GM15510 (cell line): Measurements from ENCODE around the gene RABGAP1L.

ENCODE experiments used
- POLR2A ChIP-seq: IDR thresholded peaks from 3 replicates; pipeline ENCODE4 v1.6.1; 2011; ENCODE audit warnings: borderline replicate concordance; ENCODE audit not compliant: insufficient read length; ENCODE audit errors: extremely low read depth

The RABGAP1L gene

GRCh38 chr1:174726880-174727585 is 567.7 kb downstream of the RABGAP1L start:
- no peak for TF ChIP-seq POLR2A

GRCh38 chr1:174734270-174734669 is 575.0 kb downstream of the RABGAP1L start:
- TF ChIP-seq POLR2A: no peak

GRCh38 chr1:174736831-174737230 is 577.5 kb downstream of the RABGAP1L start:
- TF ChIP-seq POLR2A: no peak

- TF ChIP-seq POLR2A: no peak
Observed at GRCh38 chr1:174740249-174740968, 581.1 kb downstream of the RABGAP1L start.

GRCh38 chr1:174742805-174743653 is 583.7 kb downstream of the RABGAP1L start:
- no peak for TF ChIP-seq POLR2A

- no peak for TF ChIP-seq POLR2A
Observed at GRCh38 chr1:174743654-174744561, 584.6 kb downstream of the RABGAP1L start.

GRCh38 chr1:174744886-174745285 is 585.6 kb downstream of the RABGAP1L start:
- TF ChIP-seq POLR2A: no peak

GRCh38 chr1:174746024-174746808 is 586.9 kb downstream of the RABGAP1L start:
- no peak for TF ChIP-seq POLR2A

GRCh38 chr1:174747613-174748012 is 588.3 kb downstream of the RABGAP1L start:
- no peak for TF ChIP-seq POLR2A

GRCh38 chr1:174748586-174748985 is 589.3 kb downstream of the RABGAP1L start:
- no peak for TF ChIP-seq POLR2A

GRCh38 chr1:174753131-174753530 is 593.8 kb downstream of the RABGAP1L start:
- no peak for TF ChIP-seq POLR2A

- TF ChIP-seq POLR2A: no peak
Observed at GRCh38 chr1:174761335-174761734, 602.0 kb downstream of the RABGAP1L start.

GRCh38 chr1:174761901-174762585 is 602.7 kb downstream of the RABGAP1L start:
- TF ChIP-seq POLR2A: no peak

GRCh38 chr1:174764191-174764590 is 604.9 kb downstream of the RABGAP1L start:
- TF ChIP-seq POLR2A: no peak

GRCh38 chr1:174766727-174767126 is 607.4 kb downstream of the RABGAP1L start:
- TF ChIP-seq POLR2A: no peak
